Stimulated activated naive CD4-positive, alpha-beta T cell treated with Interleukin-2 at 50 U/mL for 16 hours (primary cell): ENCODE results near the gene YES1.

Source experiments
- DNase-seq: peaks from one replicate; lab custom pipeline; 2025; lab: John Stamatoyannopoulos, UW

Gene YES1

DNA sequence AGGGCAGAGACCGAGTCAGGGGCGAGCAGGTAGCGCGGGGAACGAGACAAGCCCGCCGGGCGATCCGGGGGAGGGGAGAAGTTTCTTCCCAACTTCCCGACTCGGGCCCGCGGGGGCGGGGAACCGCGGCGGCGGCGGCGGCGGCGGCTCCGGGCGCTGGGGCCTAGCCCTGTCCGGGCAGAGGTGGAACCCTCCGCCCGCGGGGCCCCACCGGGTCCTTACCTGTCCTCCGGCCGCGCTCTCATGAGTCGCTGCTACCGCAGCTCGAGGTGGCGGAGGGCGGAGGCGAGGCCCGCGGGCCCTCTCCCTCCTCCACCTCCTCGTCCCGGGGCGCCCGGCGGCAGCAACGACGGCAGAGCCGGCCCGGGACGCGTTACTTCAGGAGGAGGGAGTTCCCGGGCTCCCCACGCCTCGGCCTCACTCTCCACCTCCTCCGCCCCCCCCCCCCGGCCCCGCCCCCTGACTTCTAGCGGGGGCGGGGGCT lies at the start of gene YES1:
YES1 (minus strand) TSS at position 351 of the 484 bp plus-strand sequence. CDS start 55,415 bp downstream, outside the sequence.
- DNase-seq, result peak; percentile 77

GRCh38 chr18:857986-858385 lies 45.9 kb upstream of the YES1 start:
- DNase-seq, result no peak

DNA sequence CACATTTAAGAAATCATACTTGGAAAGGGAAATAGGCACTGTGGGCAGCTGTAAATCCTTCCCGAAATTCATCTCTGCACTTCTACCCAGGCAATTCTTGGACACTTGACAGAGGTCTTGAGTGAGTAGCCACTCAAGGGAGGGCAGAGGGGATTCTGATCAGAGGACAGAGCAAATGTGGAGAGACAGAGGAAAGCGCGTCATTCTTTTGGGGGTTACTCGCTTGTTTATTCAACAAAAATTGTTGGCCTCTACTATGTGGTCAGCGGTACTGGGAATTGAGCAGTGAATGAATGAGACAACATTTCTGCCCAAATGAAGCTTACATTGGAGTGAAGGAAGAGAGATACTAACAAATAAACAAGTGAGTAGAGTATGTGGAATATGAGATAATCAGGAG lies 41.4 kb upstream of the YES1 start:
- no peak for DNase-seq

DNA sequence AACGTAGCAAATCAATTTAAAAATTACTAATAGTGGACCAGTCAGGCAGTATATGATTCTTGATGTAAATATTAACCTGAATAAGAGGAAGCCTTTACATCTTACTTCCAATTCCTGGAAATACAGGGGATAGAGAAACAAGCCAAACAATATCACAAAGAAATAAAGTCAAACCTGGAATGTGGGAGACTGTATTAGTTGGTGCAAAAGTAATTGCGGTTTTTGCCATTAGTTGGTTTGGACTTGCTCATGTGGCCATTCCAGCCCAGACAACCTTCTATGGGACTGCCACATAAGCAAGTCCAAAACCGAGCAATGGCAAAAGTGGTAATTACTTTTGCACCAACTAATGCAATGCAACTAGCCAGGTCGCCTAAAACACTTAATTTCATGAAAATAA lies 38.9 kb upstream of the YES1 start:
- no peak for DNase-seq

- no peak for DNase-seq
Observed at GRCh38 chr18:849021-849420, 37.0 kb upstream of the YES1 start.

GRCh38 chr18:848062-848861 lies 36.2 kb upstream of the YES1 start:
- DNase-seq, result no peak

- DNase-seq, result no peak
Observed at GRCh38 chr18:845152-845819, 33.2 kb upstream of the YES1 start.

DNA sequence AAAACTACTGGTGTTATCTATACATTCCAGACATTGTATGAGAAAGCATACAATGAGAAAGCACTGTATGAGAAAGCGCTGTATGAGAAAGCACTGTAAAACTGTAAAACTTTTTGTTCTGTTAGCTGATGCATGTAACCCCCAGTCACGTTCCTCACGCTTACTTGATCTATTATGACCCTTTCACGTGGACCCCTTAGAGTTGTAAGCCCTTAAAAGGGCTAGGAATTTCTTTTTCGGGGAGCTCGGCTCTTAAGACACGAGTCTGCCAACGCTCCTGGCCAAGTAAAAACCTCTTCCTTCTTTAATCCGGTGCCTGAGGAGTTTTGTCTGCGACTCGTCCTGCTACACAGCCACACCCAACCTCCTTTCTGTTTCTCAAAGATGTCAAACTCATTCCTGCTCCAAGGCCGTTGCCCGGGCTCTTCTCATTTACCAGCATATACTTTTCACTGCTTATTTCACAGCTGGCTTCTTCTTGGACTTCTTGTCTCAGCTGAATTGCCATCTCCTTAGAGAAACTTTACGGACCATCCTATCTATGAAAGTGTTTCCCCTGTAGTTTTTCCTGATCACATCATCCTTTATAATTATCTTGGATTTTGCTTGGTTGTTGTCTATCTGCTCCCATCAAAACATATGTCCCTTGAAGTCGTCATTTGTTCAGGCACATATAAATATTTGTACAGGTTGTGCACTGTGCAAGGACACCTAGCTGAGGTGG lies 29.8 kb upstream of the YES1 start:
- no peak for DNase-seq

- no peak for DNase-seq
Observed at GRCh38 chr18:840516-840915, 28.5 kb upstream of the YES1 start.

DNA sequence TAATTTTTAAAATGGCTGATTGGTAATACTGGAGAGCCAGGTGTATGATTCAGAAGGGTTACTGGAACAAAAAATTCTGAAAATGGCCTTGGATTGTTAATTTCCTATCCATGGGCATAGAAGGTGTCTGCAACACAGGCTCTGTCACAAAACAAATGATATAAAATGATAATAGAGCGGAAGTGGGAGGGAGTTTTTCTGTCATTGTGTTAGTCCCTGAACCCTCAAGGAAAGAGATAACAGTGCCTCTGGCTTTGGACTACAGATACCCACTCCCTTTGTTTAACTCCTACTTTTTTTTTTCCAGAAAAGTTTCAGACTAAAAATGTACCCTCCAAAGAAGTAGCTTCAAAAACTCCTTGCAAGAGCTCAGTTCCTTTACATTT lies 28.0 kb upstream of the YES1 start:
- no peak for DNase-seq

DNA sequence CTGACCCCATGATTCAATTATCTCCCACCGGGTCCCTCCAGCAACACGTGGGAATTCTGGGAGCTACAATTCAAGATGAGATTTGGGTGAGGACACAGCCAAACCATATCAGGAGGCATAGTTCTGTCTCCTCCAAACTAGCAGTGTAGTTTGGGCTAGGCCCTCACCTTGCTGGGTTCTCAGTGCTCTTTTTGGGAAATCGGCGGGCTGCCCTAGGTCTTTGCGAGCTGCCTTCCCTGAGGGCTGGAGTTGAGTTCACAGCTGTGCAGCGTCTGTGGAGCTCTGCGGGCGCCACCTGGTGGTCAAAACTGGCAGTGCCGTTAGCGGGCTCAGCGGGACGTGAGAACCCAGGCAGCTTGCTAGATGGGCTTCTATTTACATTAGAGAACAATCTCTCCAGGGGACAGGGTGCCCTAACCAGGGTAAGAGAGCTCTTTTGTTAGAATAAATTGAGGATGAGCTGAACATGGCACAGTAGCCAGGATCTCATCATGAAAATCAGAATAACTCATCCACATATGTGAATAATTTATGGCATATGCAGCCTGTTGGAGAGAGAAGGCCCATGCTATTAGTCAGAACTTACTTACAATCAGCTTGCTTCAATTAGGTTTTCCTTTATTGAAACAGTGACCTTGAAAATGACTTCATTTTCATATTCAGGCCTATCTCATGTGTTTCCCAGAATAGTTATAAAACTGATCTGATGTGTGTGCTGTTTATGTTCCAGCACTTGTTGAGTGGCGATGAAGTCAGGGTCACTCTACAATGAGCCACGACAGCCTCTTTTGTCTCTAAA lies 27.4 kb upstream of the YES1 start:
- peak; percentile 78 for DNase-seq

DNA sequence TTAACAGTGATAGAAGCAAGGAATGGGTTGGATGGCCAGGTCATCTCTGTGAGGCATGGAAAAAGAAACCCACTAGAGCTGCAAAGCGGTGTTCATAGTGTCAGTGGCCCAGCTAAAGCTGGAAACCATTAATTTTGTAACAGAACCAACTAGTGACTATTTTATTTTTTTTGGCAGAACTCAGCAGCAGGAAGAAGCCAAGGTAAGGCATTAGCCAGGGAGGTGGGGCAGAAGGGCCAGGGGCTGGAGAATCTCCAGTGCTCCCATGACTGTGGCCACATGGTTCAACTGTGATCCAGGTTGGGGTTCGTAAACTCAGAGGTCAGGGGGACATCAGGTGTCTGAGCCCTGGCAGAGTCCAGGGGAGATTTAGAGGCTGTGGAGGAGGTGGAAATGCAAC lies 25.9 kb upstream of the YES1 start:
- DNase-seq, result no peak

GRCh38 chr18:834082-834720 lies 22.2 kb upstream of the YES1 start:
- DNase-seq, result no peak

- no peak for DNase-seq
Observed at GRCh38 chr18:833197-833596, 21.2 kb upstream of the YES1 start.

DNA sequence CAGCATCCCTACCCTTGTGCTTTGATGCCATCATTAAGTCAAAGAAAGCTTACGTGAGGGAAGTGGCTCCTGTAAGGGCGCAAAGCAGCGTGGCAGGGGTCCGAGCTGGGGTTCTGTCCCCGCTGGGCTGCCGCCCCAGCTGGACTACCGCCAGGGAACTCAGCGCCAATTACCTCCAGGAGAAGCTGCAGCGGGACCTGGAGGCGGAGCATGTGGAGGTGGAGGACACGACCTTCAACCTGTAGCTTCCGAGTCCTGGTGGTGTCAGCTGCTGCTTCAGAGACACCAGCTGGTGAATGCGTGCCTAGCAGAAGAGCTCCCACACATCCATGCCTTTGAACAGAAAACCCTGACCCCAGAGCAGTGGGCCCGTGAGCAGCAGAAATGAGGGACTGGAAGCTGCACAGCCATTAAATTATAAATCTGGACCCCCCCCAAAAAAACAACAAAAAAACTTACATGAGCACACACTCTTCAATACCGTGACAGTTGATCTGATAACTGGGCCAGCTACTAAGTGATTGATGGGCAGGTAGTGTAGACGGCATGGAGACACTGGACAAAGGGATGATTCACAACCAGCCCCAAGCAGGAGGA lies 20.1 kb upstream of the YES1 start:
- no peak for DNase-seq

GRCh38 chr18:830315-830901 lies 18.4 kb upstream of the YES1 start:
- DNase-seq, result peak; percentile 1

- DNase-seq, result no peak
Observed at GRCh38 chr18:829432-829831, 17.4 kb upstream of the YES1 start.

DNA sequence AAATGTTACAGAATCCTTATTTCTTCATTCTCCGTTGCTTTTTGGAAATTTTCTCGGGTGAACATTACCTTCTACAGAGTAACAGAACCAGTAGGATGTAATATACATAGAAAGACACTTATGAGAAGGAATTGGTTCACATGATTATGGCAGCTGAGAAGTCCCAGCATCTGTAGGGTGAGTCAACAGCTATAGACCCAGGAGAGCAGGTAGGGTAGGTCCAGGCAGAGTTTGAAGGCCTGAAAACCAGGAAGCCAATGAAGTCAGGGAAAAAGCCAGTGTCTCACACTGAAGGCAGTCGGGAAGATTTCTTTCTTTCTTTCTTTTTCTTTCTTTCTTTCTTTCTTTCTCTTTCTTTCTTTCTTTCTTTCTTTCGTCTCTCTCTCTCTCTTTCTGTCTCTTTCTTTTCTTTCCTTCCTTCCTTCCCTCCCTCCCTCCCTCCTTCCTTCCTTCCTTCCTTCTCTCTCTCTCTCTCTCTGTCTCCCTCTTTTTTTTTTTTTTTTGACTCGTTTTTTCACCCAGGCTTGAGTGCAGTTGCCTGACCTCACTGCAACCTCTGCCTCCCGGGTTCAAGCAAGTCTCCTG lies 15.1 kb upstream of the YES1 start:
- no peak for DNase-seq

DNA sequence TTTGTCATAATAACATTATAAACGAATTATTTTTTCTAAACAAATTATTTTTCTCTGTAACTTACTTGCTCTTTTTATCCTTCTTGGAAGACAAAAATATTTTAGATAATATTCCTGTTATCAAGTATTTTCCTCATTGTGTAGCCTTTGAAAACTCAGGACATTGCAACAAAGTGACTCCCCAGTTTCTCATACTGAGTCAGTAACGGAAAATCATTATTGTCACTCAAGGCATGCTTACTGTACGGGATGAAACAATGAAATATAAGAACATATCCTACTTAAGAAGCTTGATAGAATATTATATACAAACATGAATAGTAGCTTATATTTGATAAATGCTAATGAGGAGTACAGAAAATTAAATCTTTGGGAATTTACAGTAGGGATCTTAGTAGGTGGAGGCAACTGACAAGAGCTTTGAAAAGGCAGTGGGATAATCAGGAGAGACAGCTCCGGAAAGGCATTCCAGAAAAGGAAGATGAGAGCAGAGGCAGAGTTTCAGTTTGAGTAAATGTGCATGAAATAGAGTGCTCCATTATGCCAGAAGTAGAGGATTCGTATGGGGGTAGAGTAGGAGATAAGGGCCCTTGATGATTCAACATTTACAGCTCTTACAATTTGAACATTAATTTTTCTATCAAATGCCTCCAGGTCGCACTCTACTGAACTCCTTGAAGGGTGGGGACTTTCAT lies 14.0 kb upstream of the YES1 start:
- no peak for DNase-seq

- no peak for DNase-seq
Observed at GRCh38 chr18:824179-824578, 12.1 kb upstream of the YES1 start.
